ENCODE results near the gene NCF2.

NCF2 gene

DNA sequence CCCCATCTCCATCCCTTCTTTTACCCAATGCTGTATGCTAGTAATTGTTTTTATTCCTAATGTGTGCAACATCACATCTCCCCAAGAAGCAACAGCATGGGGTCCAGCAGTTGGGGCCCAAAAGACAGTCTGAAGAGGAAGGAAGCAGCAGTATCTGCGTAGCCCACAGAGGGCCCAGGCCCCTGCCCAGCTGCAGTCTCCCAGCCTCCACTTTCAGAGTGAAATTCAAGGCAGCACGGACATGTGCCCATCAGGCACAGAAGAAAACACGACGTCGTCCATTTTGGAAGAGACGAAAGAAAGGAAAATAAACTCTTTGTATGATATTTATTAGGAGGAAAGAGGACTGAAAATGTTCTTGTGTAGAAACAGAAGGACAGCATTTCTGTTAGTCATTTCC lies 37.4 kb downstream of the NCF2 start:
- H3K4me3 ChIP-seq (ENCODE audit: low read depth in 1 of 2, low read length in 1 of 2), result no peak overlapping the region
- no peaks in the 10 kb centered on the region for H3K27me3 ChIP-seq
- H3K36me3 ChIP-seq, result peaks cover 96% of the 10 kb centered on the region
- peak overlapping the region; percentile 100 for H3K27ac ChIP-seq
- TF ChIP-seq, protein P1, sequence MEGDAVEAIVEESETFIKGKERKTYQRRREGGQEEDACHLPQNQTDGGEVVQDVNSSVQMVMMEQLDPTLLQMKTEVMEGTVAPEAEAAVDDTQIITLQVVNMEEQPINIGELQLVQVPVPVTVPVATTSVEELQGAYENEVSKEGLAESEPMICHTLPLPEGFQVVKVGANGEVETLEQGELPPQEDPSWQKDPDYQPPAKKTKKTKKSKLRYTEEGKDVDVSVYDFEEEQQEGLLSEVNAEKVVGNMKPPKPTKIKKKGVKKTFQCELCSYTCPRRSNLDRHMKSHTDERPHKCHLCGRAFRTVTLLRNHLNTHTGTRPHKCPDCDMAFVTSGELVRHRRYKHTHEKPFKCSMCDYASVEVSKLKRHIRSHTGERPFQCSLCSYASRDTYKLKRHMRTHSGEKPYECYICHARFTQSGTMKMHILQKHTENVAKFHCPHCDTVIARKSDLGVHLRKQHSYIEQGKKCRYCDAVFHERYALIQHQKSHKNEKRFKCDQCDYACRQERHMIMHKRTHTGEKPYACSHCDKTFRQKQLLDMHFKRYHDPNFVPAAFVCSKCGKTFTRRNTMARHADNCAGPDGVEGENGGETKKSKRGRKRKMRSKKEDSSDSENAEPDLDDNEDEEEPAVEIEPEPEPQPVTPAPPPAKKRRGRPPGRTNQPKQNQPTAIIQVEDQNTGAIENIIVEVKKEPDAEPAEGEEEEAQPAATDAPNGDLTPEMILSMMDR (IDR thresholded peaks at IDR 0.05), result no peak
- H3K9me3 ChIP-seq, result peaks cover 7% of the 10 kb centered on the region
- peaks cover 11 to 22% of the 10 kb centered on the region in 2 experiments for H3K4me1 ChIP-seq (ENCODE audit: control insufficient read depth in 1 of 2, insufficient read depth in 1 of 2, low read depth in 1 of 2, low read length in 1 of 2)

DNA sequence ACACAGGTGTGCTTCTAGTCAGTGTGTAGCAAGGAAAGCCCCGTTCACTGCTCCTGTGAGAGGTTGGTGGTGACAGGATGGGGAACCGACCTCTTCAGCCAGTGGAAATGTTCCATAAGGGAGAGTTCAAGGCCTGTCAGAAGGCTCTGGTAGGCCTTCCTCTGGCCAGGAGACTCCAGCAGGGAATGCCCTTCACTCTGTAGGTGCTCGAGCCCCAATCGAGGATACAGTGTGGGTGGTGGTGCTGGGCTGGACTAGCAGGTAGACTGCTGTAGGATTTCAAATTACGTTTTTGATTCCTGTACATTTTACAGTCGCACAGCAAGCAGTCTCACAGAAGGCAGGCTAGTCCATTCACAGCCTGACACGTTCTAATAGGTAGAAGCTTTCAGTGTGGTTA lies 37.8 kb downstream of the NCF2 start:
- Histone ChIP-seq H3K27ac (peak overlapping the region; percentile 100), H3K4me3 (ENCODE audit: low read depth in 1 of 2, low read length in 1 of 2) (no peak overlapping the region), H3K9me3 (peaks cover 7% of the 10 kb centered on the region), H3K4me1 (ENCODE audit: control insufficient read depth in 1 of 2, insufficient read depth in 1 of 2, low read depth in 1 of 2, low read length in 1 of 2) (peaks cover 11 to 23% of the 10 kb centered on the region in 2 experiments), H3K27me3 (no peaks in the 10 kb centered on the region), H3K36me3 (peaks cover 96% of the 10 kb centered on the region)
- TF ChIP-seq, protein P1 (IDR thresholded peaks at IDR 0.05), result no peak

DNA sequence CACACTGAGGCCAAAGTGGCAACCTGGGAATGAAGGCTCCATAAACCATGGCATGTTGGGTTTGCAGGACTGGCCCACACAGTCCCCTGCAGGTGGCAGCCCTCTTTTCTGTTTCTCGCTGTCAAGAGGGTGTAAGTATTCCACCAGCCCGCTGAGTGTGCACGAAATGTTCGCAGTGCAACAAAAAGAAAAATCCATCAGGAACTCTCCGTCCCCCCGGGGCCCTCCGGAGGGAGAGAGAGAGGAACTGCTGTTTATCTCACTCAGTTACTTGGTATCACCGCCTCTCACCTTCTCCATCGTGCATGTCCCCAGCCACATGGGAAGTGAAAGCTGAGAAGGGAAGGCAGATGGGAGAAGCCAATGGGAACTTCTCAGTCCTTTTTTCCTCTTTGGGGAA lies 38.3 kb downstream of the NCF2 start:
- TF ChIP-seq, protein P1 (IDR thresholded peaks at IDR 0.05), result no peak
- H3K4me3 ChIP-seq (ENCODE audit: low read depth in 1 of 2, low read length in 1 of 2), result no peak overlapping the region
- peaks cover 11 to 23% of the 10 kb centered on the region in 2 experiments for H3K4me1 ChIP-seq (ENCODE audit: control insufficient read depth in 1 of 2, insufficient read depth in 1 of 2, low read depth in 1 of 2, low read length in 1 of 2)
- H3K9me3 ChIP-seq, result peaks cover 7% of the 10 kb centered on the region
- H3K36me3 ChIP-seq, result peaks cover 96% of the 10 kb centered on the region
- no peaks in the 10 kb centered on the region for H3K27me3 ChIP-seq
- peak overlapping the region; percentile 100 for H3K27ac ChIP-seq

DNA sequence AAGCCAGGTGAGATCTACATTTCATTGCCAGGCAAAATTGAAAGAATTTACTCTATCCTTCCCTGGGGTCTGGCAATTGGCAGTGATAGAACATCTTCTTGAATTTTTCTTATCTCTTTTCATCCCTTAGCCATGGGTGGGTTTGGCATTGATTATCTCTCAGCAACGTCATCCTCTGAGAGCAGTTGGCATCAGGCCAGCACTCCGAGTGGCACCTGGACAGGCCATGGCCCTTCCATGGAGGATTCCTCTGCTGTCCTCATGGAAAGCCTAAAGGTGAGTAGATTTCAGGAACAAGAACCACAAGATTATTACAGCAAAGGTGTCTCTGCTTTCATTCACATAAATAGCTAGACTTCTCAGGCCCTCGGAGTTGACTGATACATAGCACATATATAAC lies 39.3 kb downstream of the NCF2 start:
- H3K36me3 ChIP-seq, result peaks cover 95% of the 10 kb centered on the region
- H3K4me1 ChIP-seq (ENCODE audit: control insufficient read depth in 1 of 2, insufficient read depth in 1 of 2, low read depth in 1 of 2, low read length in 1 of 2), result peaks cover 11 to 15% of the 10 kb centered on the region in 2 experiments
- peak overlapping the region; percentile 100 for H3K27ac ChIP-seq
- TF ChIP-seq, protein P1 (IDR thresholded peaks at IDR 0.05), result no peak
- no peaks in the 10 kb centered on the region for H3K27me3 ChIP-seq
- peaks cover 3% of the 10 kb centered on the region for H3K9me3 ChIP-seq
- no peak overlapping the region for H3K4me3 ChIP-seq (ENCODE audit: low read depth in 1 of 2, low read length in 1 of 2)

DNA sequence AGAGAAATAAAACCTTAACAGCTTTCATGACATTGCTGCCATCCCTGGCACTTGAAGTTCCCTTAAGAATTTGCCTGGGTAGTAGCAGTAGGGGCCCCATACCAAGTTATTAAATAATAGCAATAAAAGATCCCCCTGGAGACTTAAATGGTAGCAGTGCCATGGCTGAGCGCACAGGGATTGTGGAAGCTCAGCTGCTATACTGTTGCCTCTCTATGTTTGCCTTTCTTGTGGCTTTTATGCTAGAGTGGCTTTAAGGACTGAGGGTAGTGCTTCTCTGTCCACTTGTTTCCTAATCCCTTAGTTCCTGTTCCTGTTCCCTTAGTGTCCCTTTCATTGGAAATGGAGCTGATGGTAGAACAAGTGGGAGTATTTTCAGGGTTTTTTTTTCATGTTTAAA lies 42.1 kb downstream of the NCF2 start:
- Histone ChIP-seq H3K9me3 (no peaks in the 10 kb centered on the region), H3K4me1 (ENCODE audit: control insufficient read depth in 1 of 2, insufficient read depth in 1 of 2, low read depth in 1 of 2, low read length in 1 of 2) (peaks cover 11 to 13% of the 10 kb centered on the region in 2 experiments), H3K27ac (peak overlapping the region; percentile 100), H3K36me3 (peaks cover 91% of the 10 kb centered on the region), H3K27me3 (no peaks in the 10 kb centered on the region), H3K4me3 (ENCODE audit: low read depth in 1 of 2, low read length in 1 of 2) (no peak overlapping the region)
- TF ChIP-seq, protein P1 (IDR thresholded peaks at IDR 0.05), result no peak

DNA sequence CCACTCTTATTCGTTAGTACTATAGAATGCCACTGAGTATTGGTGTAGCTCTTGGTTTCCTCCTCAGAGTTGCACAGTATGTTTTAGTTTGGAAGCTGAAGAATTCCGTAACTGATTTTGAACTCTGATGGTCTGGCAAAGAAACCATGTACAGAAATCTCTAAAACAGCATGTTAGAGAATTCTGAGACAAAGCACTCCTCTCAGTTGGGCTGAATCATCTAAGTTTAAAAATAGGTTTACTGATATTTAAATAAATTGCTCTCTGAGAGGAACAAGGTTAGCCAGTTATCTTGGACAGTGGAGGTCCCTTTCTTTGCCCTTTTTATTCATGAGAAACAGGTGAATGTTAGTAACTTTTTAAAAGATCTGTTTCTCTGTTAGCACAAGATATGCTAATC lies 43.8 kb downstream of the NCF2 start:
- TF ChIP-seq, protein P1 (IDR thresholded peaks at IDR 0.05), result no peak
- H3K36me3 ChIP-seq, result peaks cover 90% of the 10 kb centered on the region
- H3K4me1 ChIP-seq (ENCODE audit: control insufficient read depth in 1 of 2, insufficient read depth in 1 of 2, low read depth in 1 of 2, low read length in 1 of 2), result peaks cover 11 to 13% of the 10 kb centered on the region in 2 experiments
- H3K27ac ChIP-seq, result no peak overlapping the region
- H3K9me3 ChIP-seq, result no peaks in the 10 kb centered on the region
- no peaks in the 10 kb centered on the region for H3K27me3 ChIP-seq
- H3K4me3 ChIP-seq (ENCODE audit: low read depth in 1 of 2, low read length in 1 of 2), result no peak overlapping the region
